ENCODE measurements around the gene TAS2R38.

GRCh38 chr7:141945356-141945755, 28.2 kb downstream of the TAS2R38 start:
- TF ChIP-seq CTCF (IDR thresholded peaks at IDR 0.05; ENCODE audit: insufficient read depth, low read depth, low read length) (no peak), EZH2 (IDR thresholded peaks at IDR 0.05; ENCODE audit: insufficient read depth, low read length) (no peak)

All from astrocyte (in vitro differentiated cells and primary cell).